Activated T-cell treated with anti-CD3 and anti-CD28 coated beads, Interleukin-2, amount 50 U/mL, for 24 hours (primary cell): ENCODE data around the gene RAI1.
A peak's percentile ranks its signal among the peaks of the same experiment; 100 is the strongest.

Experiments
- DNase-seq: peaks from one replicate; pipeline ENCODE4 v3.0.0-alpha.2; 2020
- H3K27ac Mint-ChIP-seq: 2 replicates; pipeline ENCODE4 v1.8.0; 2020; ENCODE audit warnings: mild to moderate bottlenecking, mixed read lengths
- H3K27me3 Mint-ChIP-seq: 2 replicates; pipeline ENCODE4 v1.8.0; 2020; ENCODE audit warnings: mixed read lengths
- H3K36me3 Mint-ChIP-seq: 2 replicates; pipeline ENCODE4 v1.8.0; 2020; ENCODE audit warnings: low read depth, mixed read lengths
- H3K4me1 Mint-ChIP-seq: 2 replicates; pipeline ENCODE4 v1.8.0; 2020; ENCODE audit warnings: low read depth, mixed read lengths
- H3K4me3 Mint-ChIP-seq: 2 replicates; pipeline ENCODE4 v1.8.0; 2020; ENCODE audit warnings: mild to moderate bottlenecking, moderate library complexity, mixed read lengths
- H3K9me3 Mint-ChIP-seq: 2 replicates; pipeline ENCODE4 v1.8.0; 2020; ENCODE audit warnings: mixed read lengths

The RAI1 gene

GRCh38 chr17:17742133-17742621 is 60.9 kb downstream of the RAI1 start:
- no peaks in the 10 kb centered on the region for H3K36me3 Mint-ChIP-seq
- H3K9me3 Mint-ChIP-seq, result no peaks in the 10 kb centered on the region
- no peak overlapping the region for H3K4me3 Mint-ChIP-seq
- no peaks in the 10 kb centered on the region for H3K27me3 Mint-ChIP-seq
- H3K4me1 Mint-ChIP-seq, result peaks cover 32% of the 10 kb centered on the region
- H3K27ac Mint-ChIP-seq, result no peak overlapping the region
- no peak for DNase-seq

GRCh38 chr17:17742688-17743390 is 61.6 kb downstream of the RAI1 start:
- no peak for DNase-seq
- Mint-ChIP-seq H3K4me1 (peaks cover 29% of the 10 kb centered on the region), H3K27me3 (no peaks in the 10 kb centered on the region), H3K9me3 (no peaks in the 10 kb centered on the region), H3K36me3 (no peaks in the 10 kb centered on the region), H3K27ac (no peak overlapping the region), H3K4me3 (no peak overlapping the region)

DNA sequence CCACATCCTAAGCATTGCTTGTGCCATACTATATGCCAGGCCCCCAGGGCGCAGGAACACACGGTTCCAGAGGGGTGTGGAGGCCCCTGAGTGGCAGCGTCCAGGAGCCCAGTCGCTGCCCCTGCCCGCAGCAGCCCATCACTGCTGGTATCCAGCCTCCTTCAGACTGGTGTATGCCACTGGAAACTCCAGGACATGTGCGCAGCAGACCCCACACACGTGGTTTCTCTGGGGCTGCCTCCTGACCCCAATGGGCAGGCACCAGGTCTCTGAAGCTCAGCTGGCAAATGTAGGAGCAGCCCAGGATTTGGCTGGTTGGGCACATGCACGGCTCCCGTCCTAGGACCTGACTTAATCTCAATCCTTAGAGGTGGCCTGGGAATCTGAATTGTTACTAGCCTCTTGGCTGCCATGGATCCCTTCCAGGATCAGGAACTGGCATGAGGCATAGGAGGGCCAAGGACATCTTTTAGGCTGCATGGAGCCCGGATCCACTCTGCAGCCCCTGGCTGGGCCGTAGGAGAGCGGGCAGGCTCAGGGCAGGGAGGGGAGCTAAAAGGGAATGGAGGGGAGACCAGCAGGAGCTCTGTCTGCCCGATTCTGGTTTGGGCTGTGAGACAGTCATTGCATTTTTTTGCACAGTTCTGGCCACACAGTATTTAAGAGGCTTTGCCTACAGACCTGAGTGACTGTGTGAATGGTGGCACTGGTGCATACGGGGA is 62.3 kb downstream of the RAI1 start:
- no peak for DNase-seq
- H3K36me3 Mint-ChIP-seq, result no peaks in the 10 kb centered on the region
- no peaks in the 10 kb centered on the region for H3K27me3 Mint-ChIP-seq
- peaks cover 30% of the 10 kb centered on the region for H3K4me1 Mint-ChIP-seq
- H3K4me3 Mint-ChIP-seq, result no peak overlapping the region
- H3K9me3 Mint-ChIP-seq, result no peaks in the 10 kb centered on the region
- H3K27ac Mint-ChIP-seq, result no peak overlapping the region

DNA sequence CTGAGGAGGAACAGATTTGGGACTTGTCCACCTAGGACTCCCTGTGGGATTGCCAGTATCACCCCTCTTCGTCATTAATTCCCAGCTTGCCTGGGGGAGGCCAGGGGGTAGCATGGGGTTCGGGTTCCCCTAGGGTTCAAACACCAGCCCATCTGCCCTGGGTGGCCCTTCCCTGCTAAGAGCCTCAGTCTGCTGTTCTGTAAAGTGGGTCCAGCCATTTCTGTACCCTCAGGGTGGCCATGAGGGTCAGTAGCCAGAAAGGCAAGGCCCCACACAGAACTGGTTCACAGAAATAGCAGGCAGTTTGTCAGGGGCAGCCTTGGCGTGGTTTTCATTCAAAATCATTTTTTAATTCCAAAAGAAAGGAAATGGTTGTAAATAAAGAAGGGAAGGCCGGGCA is 62.9 kb downstream of the RAI1 start:
- DNase-seq, result no peak
- H3K4me3 Mint-ChIP-seq, result no peak overlapping the region
- H3K9me3 Mint-ChIP-seq, result no peaks in the 10 kb centered on the region
- H3K27ac Mint-ChIP-seq, result no peak overlapping the region
- no peaks in the 10 kb centered on the region for H3K36me3 Mint-ChIP-seq
- H3K4me1 Mint-ChIP-seq, result peaks cover 28% of the 10 kb centered on the region
- no peaks in the 10 kb centered on the region for H3K27me3 Mint-ChIP-seq

- DNase-seq, result no peak
- no peaks in the 10 kb centered on the region for H3K9me3 Mint-ChIP-seq
- no peak overlapping the region for H3K4me3 Mint-ChIP-seq
- H3K36me3 Mint-ChIP-seq, result no peaks in the 10 kb centered on the region
- no peaks in the 10 kb centered on the region for H3K27me3 Mint-ChIP-seq
- H3K4me1 Mint-ChIP-seq, result peaks cover 30% of the 10 kb centered on the region
- H3K27ac Mint-ChIP-seq, result no peak overlapping the region
Measured at GRCh38 chr17:17745476-17746455, 64.5 kb downstream of the RAI1 start.

GRCh38 chr17:17748179-17748578 is 66.9 kb downstream of the RAI1 start:
- H3K36me3 Mint-ChIP-seq, result peaks cover 6% of the 10 kb centered on the region
- no peaks in the 10 kb centered on the region for H3K27me3 Mint-ChIP-seq
- no peak for DNase-seq
- H3K27ac Mint-ChIP-seq, result peak overlapping the region; percentile 93
- H3K9me3 Mint-ChIP-seq, result no peaks in the 10 kb centered on the region
- no peak overlapping the region for H3K4me3 Mint-ChIP-seq
- H3K4me1 Mint-ChIP-seq, result peaks cover 45% of the 10 kb centered on the region

DNA sequence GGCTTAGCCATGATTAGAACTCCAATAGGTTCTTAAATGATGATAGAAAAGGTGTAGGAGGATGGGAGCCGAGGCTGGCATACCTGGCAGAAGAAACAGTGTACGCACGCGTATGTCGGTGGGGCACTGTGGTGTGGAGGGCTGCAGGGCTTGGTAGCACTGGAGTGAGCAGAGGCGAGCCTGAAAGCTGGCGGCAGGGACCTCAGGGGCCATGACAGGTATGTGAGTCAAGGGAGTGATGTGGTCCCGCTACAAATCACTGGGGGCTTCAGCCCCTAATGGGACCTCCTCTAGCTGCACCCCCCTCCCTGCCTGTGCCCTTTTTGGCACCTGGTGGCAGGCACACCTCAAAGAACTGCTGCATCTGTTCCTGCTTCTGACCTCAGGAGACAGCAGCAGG is 67.3 kb downstream of the RAI1 start:
- H3K4me1 Mint-ChIP-seq, result peaks cover 49% of the 10 kb centered on the region
- H3K27ac Mint-ChIP-seq, result peak overlapping the region; percentile 93
- H3K9me3 Mint-ChIP-seq, result no peaks in the 10 kb centered on the region
- no peak overlapping the region for H3K4me3 Mint-ChIP-seq
- peaks cover 6% of the 10 kb centered on the region for H3K36me3 Mint-ChIP-seq
- DNase-seq, result no peak
- H3K27me3 Mint-ChIP-seq, result no peaks in the 10 kb centered on the region

DNA sequence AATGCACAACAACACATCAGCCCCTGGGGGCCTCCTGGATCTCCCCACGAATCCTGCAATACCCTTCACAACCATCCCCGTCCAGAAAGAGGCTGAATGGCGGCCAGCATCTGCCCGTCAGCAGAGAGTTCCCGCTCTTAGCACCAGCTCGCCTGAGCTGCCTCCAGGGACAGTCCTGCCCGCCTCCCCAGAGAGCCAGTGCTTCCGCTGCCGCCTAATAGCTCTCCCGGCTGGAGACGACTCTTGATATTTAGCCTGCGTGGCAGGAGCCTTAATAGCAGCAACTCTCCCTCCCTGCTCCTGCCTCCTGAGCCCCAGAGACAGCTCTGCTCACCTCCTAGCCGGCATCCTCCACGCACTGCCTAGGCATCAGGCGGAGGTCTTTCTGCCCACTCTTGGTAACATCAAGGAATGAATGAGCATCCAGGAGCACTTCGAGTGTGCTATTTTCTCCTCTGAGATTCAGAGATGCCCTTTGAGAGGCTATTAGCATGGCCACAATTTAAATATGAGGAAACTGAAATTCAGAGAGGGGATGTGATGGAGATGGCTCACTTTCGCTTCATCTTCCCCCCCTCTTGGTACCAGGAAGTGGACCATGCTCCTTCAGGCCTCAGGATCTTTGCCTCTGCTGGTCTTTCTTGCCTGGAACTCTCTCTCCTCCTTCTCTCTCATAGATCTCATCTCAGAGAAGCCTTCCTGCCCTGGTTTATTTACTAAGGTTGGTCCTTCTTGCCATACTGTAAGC is 67.9 kb downstream of the RAI1 start:
- Mint-ChIP-seq H3K4me1 (peaks cover 53% of the 10 kb centered on the region), H3K36me3 (peaks cover 6% of the 10 kb centered on the region), H3K4me3 (no peak overlapping the region)

GRCh38 chr17:17749921-17750320 is 68.7 kb downstream of the RAI1 start:
- DNase-seq, result peak; percentile 61
- Mint-ChIP-seq H3K4me3 (peak overlapping the region; percentile 2), H3K27ac (peak overlapping the region; percentile 93), H3K4me1 (peaks cover 60% of the 10 kb centered on the region), H3K36me3 (peaks cover 6% of the 10 kb centered on the region), H3K27me3 (no peaks in the 10 kb centered on the region), H3K9me3 (no peaks in the 10 kb centered on the region)

More for the DNA sequence above, 67.9 kb downstream of the RAI1 start:
- Mint-ChIP-seq H3K27ac (peak overlapping the region; percentile 93), H3K27me3 (no peaks in the 10 kb centered on the region), H3K9me3 (no peaks in the 10 kb centered on the region)
- no peak for DNase-seq

DNA sequence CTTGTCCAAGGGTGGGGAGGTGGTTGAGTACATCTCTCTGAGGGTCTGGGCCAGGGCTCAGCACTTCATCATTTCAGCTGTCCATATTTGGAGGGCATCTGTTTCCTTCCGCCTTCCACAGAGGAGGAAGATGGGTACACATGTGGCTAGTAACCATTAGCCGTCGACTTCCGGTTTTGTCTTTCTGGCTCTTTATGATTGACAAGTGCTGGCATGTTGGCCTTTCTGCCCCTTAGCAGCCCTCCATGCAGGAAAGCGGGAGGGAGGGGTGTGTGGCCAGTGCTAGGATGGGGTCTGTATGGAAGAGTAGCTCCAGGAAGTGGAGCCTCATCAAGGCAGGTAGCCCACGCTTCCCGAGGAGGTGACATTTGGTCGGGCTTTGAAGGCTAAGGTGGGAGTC is 69.6 kb downstream of the RAI1 start:
- Mint-ChIP-seq H3K36me3 (peaks cover 6% of the 10 kb centered on the region), H3K27me3 (no peaks in the 10 kb centered on the region), H3K9me3 (no peaks in the 10 kb centered on the region), H3K4me3 (peak overlapping the region; percentile 86), H3K4me1 (peaks cover 69% of the 10 kb centered on the region), H3K27ac (peak overlapping the region; percentile 93)
- DNase-seq, result peak; percentile 65

DNA sequence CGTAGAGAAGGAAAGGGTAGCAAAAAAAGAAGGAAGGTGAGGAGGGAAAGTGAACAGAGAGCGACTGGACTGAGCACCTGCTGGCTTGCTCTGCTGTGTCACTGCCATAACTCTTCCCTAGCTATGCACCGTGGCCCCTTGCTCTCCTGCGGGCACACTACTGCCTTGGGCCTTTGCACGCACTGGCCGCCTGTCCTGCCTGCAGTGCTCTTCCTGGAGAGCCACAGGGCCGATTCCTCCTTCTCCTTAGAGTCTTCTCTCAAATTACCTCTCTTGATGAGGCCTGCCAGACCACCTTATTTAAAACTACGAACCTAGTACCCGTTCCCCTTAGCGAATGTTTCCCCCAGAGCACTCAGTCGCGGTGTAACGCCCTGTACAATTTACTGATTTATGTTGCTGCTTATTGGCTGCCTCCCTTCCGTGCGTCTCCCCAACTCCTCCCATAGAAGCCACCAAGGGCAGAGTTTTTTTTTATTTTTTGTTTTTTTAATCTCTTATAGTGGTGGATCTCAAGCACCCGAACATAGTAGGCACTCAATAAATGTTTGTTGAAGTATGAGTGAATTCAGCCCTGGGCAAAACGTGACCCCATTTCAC is 70.3 kb downstream of the RAI1 start:
- no peak for DNase-seq
- H3K27ac Mint-ChIP-seq, result peak overlapping the region; percentile 93
- H3K9me3 Mint-ChIP-seq, result no peaks in the 10 kb centered on the region

DNA sequence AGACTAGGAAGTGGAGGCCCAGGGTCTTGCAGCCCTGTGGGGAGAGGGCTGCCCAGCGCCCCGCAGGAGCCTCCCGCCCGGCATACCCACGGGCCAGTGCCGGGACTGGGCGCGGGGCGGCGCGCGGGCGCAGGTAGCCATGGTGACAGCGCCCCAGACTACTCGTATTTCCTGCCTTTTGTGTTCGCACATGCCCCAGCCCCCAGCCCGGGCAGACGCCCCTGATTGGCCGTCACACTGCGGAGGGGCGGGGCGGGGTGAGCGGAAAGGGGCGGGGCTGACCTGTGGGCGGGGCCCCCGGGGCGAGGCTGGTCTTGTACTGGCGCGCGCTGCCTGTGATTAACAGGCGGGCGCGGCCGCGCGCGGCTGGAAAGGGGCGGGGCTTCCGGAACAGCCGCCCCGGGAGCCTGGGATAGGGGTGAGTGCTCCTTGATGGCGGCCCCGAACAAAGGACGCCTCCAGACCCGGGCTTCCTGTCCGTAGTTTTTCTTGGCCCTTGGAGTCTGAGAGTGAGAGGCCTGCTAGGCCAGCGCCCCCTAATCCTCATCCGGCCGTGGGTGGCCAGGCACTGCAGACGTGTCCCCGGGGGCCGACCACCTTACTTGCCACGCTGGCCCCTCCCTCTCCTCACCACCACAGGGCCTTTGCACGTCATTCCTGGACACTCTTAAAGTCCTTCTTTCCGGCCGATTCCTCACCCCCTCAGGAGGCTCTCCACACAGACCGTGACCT is 71.0 kb downstream of the RAI1 start:
- Mint-ChIP-seq H3K4me1 (peaks cover 79% of the 10 kb centered on the region), H3K36me3 (peaks cover 6% of the 10 kb centered on the region), H3K27ac (peak overlapping the region; percentile 97), H3K4me3 (peak overlapping the region; percentile 86), H3K9me3 (no peaks in the 10 kb centered on the region), H3K27me3 (no peaks in the 10 kb centered on the region)
- peak; percentile 98 for DNase-seq

More for the DNA sequence above, 70.3 kb downstream of the RAI1 start:
- H3K36me3 Mint-ChIP-seq, result peaks cover 6% of the 10 kb centered on the region
- peaks cover 73% of the 10 kb centered on the region for H3K4me1 Mint-ChIP-seq
- H3K27me3 Mint-ChIP-seq, result no peaks in the 10 kb centered on the region
- peak overlapping the region; percentile 86 for H3K4me3 Mint-ChIP-seq

- H3K9me3 Mint-ChIP-seq, result no peaks in the 10 kb centered on the region
- peaks cover 6% of the 10 kb centered on the region for H3K36me3 Mint-ChIP-seq
- DNase-seq, result no peak
Measured at GRCh38 chr17:17752821-17753321, 71.6 kb downstream of the RAI1 start.

More at GRCh38 chr17:17752821-17753321, 71.6 kb downstream of the RAI1 start:
- Mint-ChIP-seq H3K4me1 (peaks cover 86% of the 10 kb centered on the region), H3K27me3 (no peaks in the 10 kb centered on the region), H3K27ac (peak overlapping the region; percentile 97), H3K4me3 (peak overlapping the region; percentile 86)
